GM19193 (cell line): ENCODE results near the gene PDE2A.
A peak's percentile ranks its signal among the peaks of the same experiment; 100 is the strongest.

Source experiments
- POLR2A ChIP-seq: IDR thresholded peaks from 4 replicates; pipeline ENCODE4 v1.6.1; 2011; ENCODE audit not compliant: insufficient read depth, insufficient read length; ENCODE audit errors: extremely low read depth

PDE2A gene

GRCh38 chr11:72682238-72682857 lies 8.1 kb upstream of the PDE2A start:
- no peak for TF ChIP-seq POLR2A

- peak; percentile 19 for TF ChIP-seq POLR2A
These were observed 7.3 kb upstream of the PDE2A start for GRCh38 chr11:72681226-72682153.

- no peak for TF ChIP-seq POLR2A
These were observed 6.5 kb upstream of the PDE2A start for GRCh38 chr11:72680624-72681158.

- no peak for TF ChIP-seq POLR2A
These were observed 5.6 kb upstream of the PDE2A start for GRCh38 chr11:72679869-72680268.

GRCh38 chr11:72678524-72678923 lies 4.3 kb upstream of the PDE2A start:
- no peak for TF ChIP-seq POLR2A

- no peak for TF ChIP-seq POLR2A
These were observed 2.7 kb upstream of the PDE2A start for GRCh38 chr11:72676861-72677341.

- no peak for TF ChIP-seq POLR2A
These were observed 999 bp upstream of the PDE2A start for GRCh38 chr11:72675221-72675620.

- no peak for TF ChIP-seq POLR2A
These were observed 809 bp downstream of the PDE2A start for GRCh38 chr11:72673284-72673942.

- no peak for TF ChIP-seq POLR2A
These were observed 1.5 kb downstream of the PDE2A start for GRCh38 chr11:72672597-72673238.

- no peak for TF ChIP-seq POLR2A
These were observed 2.8 kb downstream of the PDE2A start for GRCh38 chr11:72671152-72672099.

- no peak for TF ChIP-seq POLR2A
These were observed 4.2 kb downstream of the PDE2A start for GRCh38 chr11:72670041-72670440.

- no peak for TF ChIP-seq POLR2A
These were observed 4.7 kb downstream of the PDE2A start for GRCh38 chr11:72669527-72669926.

- no peak for TF ChIP-seq POLR2A
These were observed 5.4 kb downstream of the PDE2A start for GRCh38 chr11:72668629-72669347.
